ENCODE results near the gene PDZD11.

The PDZD11 gene

GRCh38 chrX:70257423-70258288 is 32.1 kb downstream of the PDZD11 start:
- no peak for DNase-seq (ENCODE audit: low read depth)
- H3K4me3 ChIP-seq (ENCODE audit: control insufficient read depth, low read depth, low read length), result no peak overlapping the region
- TF ChIP-seq CTCF (IDR thresholded peaks at IDR 0.05; ENCODE audit: control insufficient read depth, insufficient read depth, low read depth, low read length, missing control alignments), result no peak

GRCh38 chrX:70255452-70255851 is 34.3 kb downstream of the PDZD11 start:
- TF ChIP-seq CTCF (IDR thresholded peaks at IDR 0.05; ENCODE audit: control insufficient read depth, insufficient read depth, low read depth, low read length, missing control alignments), result no peak
- H3K4me3 ChIP-seq (ENCODE audit: control insufficient read depth, low read depth, low read length), result no peak overlapping the region
- DNase-seq (ENCODE audit: low read depth), result no peak

GRCh38 chrX:70254909-70255308 is 34.8 kb downstream of the PDZD11 start:
- H3K4me3 ChIP-seq (ENCODE audit: control insufficient read depth, low read depth, low read length), result no peak overlapping the region
- TF ChIP-seq CTCF (IDR thresholded peaks at IDR 0.05; ENCODE audit: control insufficient read depth, insufficient read depth, low read depth, low read length, missing control alignments), result no peak
- no peak for DNase-seq (ENCODE audit: low read depth)

- TF ChIP-seq CTCF (IDR thresholded peaks at IDR 0.05; ENCODE audit: control insufficient read depth, insufficient read depth, low read depth, low read length, missing control alignments), result no peak
- no peak overlapping the region for H3K4me3 ChIP-seq (ENCODE audit: control insufficient read depth, low read depth, low read length)
- DNase-seq (ENCODE audit: low read depth), result no peak
Observed at GRCh38 chrX:70254063-70254400, 35.7 kb downstream of the PDZD11 start.

GRCh38 chrX:70253377-70254062 is 36.2 kb downstream of the PDZD11 start:
- no peak overlapping the region for H3K4me3 ChIP-seq (ENCODE audit: control insufficient read depth, low read depth, low read length)
- TF ChIP-seq CTCF (IDR thresholded peaks at IDR 0.05; ENCODE audit: control insufficient read depth, insufficient read depth, low read depth, low read length, missing control alignments), result no peak
- no peak for DNase-seq (ENCODE audit: low read depth)

GRCh38 chrX:70252491-70252890 is 37.2 kb downstream of the PDZD11 start:
- no peak for TF ChIP-seq CTCF (IDR thresholded peaks at IDR 0.05; ENCODE audit: control insufficient read depth, insufficient read depth, low read depth, low read length, missing control alignments)
- no peak for DNase-seq (ENCODE audit: low read depth)
- no peak overlapping the region for H3K4me3 ChIP-seq (ENCODE audit: control insufficient read depth, low read depth, low read length)
